ENCODE results near the gene MGLL.

MGLL gene

DNA sequence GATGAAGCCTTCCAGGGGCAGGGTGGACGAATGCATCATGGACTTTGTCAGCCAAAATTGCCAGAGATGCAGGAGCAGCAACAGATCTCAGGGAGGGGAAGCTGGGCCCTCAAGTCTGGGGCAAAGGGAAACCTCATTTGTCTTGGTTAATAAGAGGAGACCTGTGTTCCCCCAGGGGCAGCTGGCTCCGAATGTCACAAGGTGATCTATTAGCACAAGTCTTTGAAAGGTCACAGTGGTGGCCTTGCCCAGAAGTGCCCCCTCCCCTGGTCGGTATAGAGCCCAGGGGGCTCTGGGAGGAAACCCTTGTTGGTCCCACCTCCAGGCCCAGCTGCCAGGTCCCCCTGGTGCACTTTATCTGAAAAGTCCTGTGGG, 103.4 kb downstream of the MGLL start:
- H3K36me3 Mint-ChIP-seq (ENCODE audit: insufficient read depth), result no peaks in the 10 kb centered on the region
- no peaks in the 10 kb centered on the region for H3K9me3 Mint-ChIP-seq
- ATAC-seq (replicated peaks; ENCODE audit: extremely low read depth, poor library complexity, severe bottlenecking), result no peak
- no peak for DNase-seq (ENCODE audit: low spot score in 2 of 2)
- H3K4me1 Mint-ChIP-seq, result no peaks in the 10 kb centered on the region
- no peak overlapping the region for H3K27ac Mint-ChIP-seq (ENCODE audit: low read depth)
- H3K4me3 Mint-ChIP-seq, result no peak overlapping the region
- peaks cover 23% of the 10 kb centered on the region for H3K27me3 Mint-ChIP-seq

DNA sequence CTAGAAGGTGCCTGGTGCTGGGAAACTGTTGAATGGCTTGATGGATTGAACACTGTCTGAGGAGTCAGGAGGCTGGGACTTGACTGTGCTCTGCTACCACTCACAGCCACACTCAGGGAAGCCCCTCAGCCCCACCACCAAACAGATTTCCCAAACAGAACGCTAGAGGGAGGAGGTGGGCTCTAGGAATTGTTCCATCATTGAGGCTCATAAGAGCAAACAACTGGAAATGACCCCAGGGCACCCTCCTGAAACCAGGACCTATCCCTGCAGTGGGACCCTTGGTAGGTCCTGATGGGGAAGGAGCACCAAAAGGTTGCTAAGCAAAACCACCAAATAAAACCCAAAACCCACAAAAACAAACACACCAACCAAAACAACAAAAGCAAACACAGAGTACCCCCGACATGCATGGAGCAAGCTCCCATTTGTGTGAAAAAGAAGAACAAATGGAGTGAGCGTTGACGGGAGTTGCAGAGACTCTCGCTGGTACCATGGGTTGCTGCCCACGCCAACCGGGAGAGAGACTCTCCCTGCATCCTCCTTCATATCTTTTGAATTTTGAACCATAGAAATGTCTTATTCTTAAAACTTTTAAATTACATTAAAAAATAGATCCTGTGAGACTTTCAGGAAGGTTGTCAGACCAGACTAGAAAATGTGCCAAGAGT, 103.9 kb downstream of the MGLL start:
- peaks cover 23% of the 10 kb centered on the region for H3K27me3 Mint-ChIP-seq
- no peaks in the 10 kb centered on the region for H3K4me1 Mint-ChIP-seq
- DNase-seq (ENCODE audit: low spot score in 2 of 2) (no peak), ATAC-seq (replicated peaks; ENCODE audit: extremely low read depth, poor library complexity, severe bottlenecking) (no peak)
- no peaks in the 10 kb centered on the region for H3K36me3 Mint-ChIP-seq (ENCODE audit: insufficient read depth)
- no peaks in the 10 kb centered on the region for H3K9me3 Mint-ChIP-seq
- H3K27ac Mint-ChIP-seq (ENCODE audit: low read depth), result no peak overlapping the region
- H3K4me3 Mint-ChIP-seq, result no peak overlapping the region

DNA sequence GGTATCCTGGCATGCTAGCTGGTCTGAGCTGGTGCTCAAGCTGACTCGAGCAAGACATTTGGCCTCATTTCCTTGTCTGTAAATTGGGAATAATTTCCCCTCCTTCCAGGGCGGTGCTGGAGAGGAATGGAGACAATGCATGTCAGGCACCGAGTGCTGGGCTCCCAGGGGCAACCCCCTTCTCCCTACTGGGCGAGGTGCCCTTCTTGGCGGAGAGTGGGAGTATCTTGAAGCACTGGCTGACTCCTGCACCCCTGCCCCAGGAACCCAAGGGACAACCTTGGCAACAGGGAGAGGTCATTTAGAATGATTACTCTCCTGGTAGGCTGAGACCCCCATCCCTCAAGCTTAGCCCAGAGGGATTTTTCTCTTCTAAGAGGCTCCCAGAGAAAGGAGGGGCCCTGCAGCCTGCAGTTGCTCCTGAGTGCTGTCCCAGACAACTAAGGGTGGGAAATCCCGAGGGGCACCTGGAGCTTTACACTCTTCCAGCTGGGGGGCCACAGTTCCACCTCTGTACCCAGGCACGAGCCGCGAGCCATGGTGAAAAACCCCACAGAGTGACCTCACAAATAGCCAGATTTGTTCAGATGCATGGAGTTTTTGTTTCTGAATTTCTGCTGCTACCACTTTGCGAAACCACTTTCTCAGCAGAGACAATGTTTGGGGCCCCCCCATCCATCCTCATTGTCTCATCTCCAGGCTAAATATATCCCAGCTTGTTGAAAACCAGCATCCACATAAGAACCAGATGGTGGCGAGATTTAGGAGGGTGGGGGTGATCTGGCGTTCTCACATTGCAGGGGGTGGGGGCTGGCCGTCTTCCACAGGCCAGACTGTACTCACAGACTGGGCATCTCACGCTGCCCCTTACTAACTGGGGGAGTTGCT, 104.7 kb downstream of the MGLL start:
- H3K36me3 Mint-ChIP-seq (ENCODE audit: insufficient read depth), result no peaks in the 10 kb centered on the region
- H3K9me3 Mint-ChIP-seq, result no peaks in the 10 kb centered on the region
- no peak overlapping the region for H3K4me3 Mint-ChIP-seq

DNA sequence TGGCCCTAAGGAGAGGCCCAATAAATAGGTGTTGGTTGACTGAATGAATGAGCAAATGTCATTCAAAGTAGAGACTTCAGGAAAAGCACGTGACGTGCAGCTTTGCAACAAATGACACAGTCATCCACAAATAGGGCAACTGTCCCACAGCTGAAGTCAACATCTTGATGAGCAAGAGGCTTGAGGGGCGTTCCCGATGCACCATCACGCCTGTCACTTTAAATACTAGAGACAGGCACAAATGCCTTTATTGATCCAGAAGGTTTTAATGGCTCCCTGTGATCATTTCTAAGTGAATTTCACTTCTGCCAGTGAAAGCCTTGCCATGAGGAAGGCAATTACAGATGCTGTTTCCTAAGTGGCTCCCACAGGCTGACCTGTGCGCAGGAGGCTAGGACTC, 105.9 kb downstream of the MGLL start:
- Mint-ChIP-seq H3K27me3 (peaks cover 33% of the 10 kb centered on the region), H3K4me3 (no peak overlapping the region), H3K27ac (ENCODE audit: low read depth) (no peak overlapping the region), H3K4me1 (no peaks in the 10 kb centered on the region), H3K9me3 (no peaks in the 10 kb centered on the region), H3K36me3 (ENCODE audit: insufficient read depth) (no peaks in the 10 kb centered on the region)
- no peak for DNase-seq (ENCODE audit: low spot score in 2 of 2)
- ATAC-seq (replicated peaks; ENCODE audit: extremely low read depth, poor library complexity, severe bottlenecking), result no peak

More for the DNA sequence above, 104.7 kb downstream of the MGLL start:
- Mint-ChIP-seq H3K4me1 (no peaks in the 10 kb centered on the region), H3K27me3 (peaks cover 26% of the 10 kb centered on the region), H3K27ac (ENCODE audit: low read depth) (no peak overlapping the region)
- no peak for DNase-seq (ENCODE audit: low spot score in 2 of 2)
- ATAC-seq (replicated peaks; ENCODE audit: extremely low read depth, poor library complexity, severe bottlenecking), result no peak

DNA sequence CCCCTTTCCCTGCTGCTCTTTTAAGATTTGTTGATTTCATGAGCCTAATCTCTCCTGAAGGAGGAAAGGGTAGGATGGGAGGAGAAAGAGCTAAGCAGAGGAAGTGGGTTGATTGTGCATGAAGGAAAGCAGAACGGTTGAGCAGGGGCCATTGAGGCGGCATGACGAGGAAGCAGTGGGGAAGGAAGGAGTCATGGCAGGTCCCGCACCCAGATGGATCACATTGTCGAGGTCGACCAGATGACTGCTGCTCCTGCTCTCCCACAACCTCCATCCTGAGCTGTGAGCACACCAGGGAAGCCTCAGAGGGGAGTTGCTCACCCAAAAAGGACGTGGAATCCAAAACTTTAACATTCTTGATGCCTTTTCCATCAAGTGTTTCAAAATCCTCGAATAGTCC, 106.8 kb downstream of the MGLL start:
- DNase-seq (ENCODE audit: low spot score in 2 of 2), result no peak
- H3K27me3 Mint-ChIP-seq, result peaks cover 33% of the 10 kb centered on the region
- H3K27ac Mint-ChIP-seq (ENCODE audit: low read depth), result no peak overlapping the region

DNA sequence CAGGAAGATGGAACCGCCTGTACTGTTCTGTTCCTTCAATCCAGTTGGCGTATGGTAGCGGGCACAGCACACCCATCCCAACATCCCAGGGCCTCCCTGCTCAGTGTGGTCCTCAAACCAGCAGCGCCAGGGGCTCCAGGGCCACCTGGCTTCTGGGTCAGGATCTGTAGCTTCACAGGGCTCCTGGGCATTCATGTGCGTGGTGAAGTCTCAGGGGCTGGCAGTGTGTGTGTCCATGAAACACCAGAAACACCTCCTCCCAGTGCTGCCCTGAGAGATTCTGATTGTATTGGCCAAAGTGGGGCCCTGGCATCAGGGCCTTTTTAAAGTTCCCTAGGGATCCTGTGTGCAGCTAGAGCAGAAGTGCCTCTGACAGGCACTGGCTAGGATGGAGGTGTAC, 107.4 kb downstream of the MGLL start:
- Mint-ChIP-seq H3K4me1 (no peaks in the 10 kb centered on the region), H3K4me3 (no peak overlapping the region), H3K36me3 (ENCODE audit: insufficient read depth) (no peaks in the 10 kb centered on the region), H3K27ac (ENCODE audit: low read depth) (no peak overlapping the region), H3K27me3 (peaks cover 33% of the 10 kb centered on the region), H3K9me3 (no peaks in the 10 kb centered on the region)
- DNase-seq (ENCODE audit: low spot score in 2 of 2) (no peak), ATAC-seq (replicated peaks; ENCODE audit: extremely low read depth, poor library complexity, severe bottlenecking) (no peak)

More for the DNA sequence above, 106.8 kb downstream of the MGLL start:
- ATAC-seq (replicated peaks; ENCODE audit: extremely low read depth, poor library complexity, severe bottlenecking), result no peak
- Mint-ChIP-seq H3K36me3 (ENCODE audit: insufficient read depth) (no peaks in the 10 kb centered on the region), H3K4me1 (no peaks in the 10 kb centered on the region), H3K9me3 (no peaks in the 10 kb centered on the region), H3K4me3 (no peak overlapping the region)

DNA sequence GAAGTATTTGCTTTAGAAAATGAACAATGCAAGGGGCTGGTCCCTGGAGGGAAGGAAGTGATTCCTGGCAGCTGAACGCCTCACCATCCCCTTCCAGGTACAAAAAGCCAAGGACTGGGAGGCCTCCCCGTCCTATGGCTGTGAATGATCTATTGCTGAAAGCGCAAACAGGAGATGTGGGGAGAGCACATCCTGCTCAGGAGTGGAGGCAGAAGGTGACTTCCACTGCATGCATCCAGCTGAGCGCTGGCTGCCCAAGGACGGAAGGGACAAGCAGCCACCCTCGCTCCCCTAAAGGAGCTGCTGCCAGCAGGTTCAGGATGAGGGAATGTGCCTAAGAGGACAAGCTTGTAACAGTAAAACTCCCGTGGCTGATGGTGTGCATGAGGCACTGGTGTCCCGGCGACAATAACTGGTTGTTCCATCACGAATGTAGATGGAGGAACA, 108.2 kb downstream of the MGLL start:
- no peak overlapping the region for H3K27ac Mint-ChIP-seq (ENCODE audit: low read depth)
- ATAC-seq (replicated peaks; ENCODE audit: extremely low read depth, poor library complexity, severe bottlenecking) (no peak), DNase-seq (ENCODE audit: low spot score in 2 of 2) (no peak)
- peaks cover 33% of the 10 kb centered on the region for H3K27me3 Mint-ChIP-seq
- no peaks in the 10 kb centered on the region for H3K4me1 Mint-ChIP-seq
- no peaks in the 10 kb centered on the region for H3K9me3 Mint-ChIP-seq
- no peaks in the 10 kb centered on the region for H3K36me3 Mint-ChIP-seq (ENCODE audit: insufficient read depth)
- no peak overlapping the region for H3K4me3 Mint-ChIP-seq

DNA sequence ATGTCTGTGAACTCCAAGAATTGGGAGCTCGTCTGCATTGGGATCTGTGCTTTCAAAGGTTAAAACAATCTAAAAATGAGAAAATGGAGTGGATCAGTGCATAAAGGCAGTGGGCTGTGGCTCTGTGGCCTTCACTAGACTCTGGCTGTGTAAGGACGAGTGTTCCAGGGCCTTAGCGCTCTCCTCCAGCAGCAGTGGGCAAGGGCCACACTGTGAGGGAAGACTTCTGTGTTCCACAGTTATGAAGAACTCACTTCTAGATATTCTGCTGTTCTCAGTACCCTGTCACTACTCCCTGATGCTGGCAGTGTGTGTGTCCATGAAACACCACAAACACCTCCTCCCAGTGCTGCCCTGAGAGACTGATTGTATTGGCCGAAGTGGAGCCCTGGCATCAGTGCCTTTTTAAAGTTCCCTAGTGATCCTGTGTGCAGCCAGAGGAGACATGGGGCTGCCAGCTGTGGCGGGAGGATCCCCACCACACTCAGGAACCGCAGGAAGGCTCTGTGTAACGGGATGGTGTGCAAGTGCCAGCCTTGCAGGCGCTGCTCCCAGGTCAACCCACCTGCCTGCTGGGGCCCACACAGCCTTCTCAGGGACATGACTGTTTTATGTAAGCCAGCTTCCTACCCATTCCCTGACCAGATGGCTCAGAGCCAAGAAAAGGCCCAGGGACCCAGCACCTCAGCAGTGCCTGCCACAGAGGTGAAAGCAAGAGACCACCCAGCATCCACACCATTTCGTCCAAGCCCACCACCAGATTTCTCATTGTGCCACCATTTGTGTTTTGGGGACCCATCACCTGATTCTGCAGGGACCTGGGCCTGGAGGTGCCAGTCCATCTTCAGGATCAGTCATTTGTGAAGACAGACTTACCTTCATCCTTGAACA, 109.2 kb downstream of the MGLL start:
- ATAC-seq (replicated peaks; ENCODE audit: extremely low read depth, poor library complexity, severe bottlenecking), result no peak
- peaks cover 33% of the 10 kb centered on the region for H3K27me3 Mint-ChIP-seq
- no peak for DNase-seq (ENCODE audit: low spot score in 2 of 2)
- no peak overlapping the region for H3K4me3 Mint-ChIP-seq
- no peaks in the 10 kb centered on the region for H3K36me3 Mint-ChIP-seq (ENCODE audit: insufficient read depth)
- no peaks in the 10 kb centered on the region for H3K4me1 Mint-ChIP-seq
- H3K27ac Mint-ChIP-seq (ENCODE audit: low read depth), result no peak overlapping the region
- no peaks in the 10 kb centered on the region for H3K9me3 Mint-ChIP-seq

DNA sequence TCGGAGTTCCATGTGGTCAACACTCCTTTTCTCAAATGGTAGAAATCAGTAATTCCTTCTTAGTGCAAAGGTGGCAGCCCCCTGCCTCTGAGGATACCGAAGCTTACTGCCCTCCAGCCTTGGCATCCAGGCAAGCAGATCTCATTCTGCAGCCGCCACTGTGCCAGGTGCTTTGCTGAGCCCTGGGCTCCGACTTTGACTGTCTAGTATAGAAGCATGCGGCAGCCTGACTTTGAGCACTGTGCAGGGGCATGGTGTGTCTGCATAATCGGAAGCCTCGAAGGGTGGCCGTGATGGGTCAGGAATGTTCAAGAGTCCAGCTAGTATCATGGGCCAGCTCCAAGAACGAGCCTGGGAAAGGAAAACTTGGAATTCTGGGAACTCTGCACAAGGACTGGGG, 109.9 kb downstream of the MGLL start:
- H3K27ac Mint-ChIP-seq (ENCODE audit: low read depth), result no peak overlapping the region
- peaks cover 33% of the 10 kb centered on the region for H3K27me3 Mint-ChIP-seq
- H3K36me3 Mint-ChIP-seq (ENCODE audit: insufficient read depth), result no peaks in the 10 kb centered on the region
- H3K4me3 Mint-ChIP-seq, result no peak overlapping the region
- ATAC-seq (replicated peaks; ENCODE audit: extremely low read depth, poor library complexity, severe bottlenecking) (no peak), DNase-seq (ENCODE audit: low spot score in 2 of 2) (no peak)
- H3K4me1 Mint-ChIP-seq, result no peaks in the 10 kb centered on the region
- no peaks in the 10 kb centered on the region for H3K9me3 Mint-ChIP-seq

DNA sequence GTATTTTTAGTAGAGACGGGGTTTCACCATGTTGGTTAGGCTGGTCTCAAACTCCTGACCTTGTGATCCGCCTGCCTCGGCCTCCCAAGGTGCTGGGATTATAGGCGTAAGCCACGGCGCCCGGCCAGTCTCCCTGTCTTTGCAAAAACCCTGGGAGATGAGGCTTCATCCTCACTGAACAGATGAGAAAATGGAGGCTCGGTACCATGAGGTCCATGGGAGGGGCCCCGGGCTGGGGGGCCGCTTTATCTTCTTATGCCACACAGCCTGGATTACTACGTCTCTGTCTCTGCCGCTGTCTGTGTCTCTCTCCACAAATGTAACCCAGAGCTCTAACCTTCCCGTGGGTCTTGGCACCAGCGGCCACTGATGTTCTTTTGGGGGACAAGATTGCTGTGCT, 110.4 kb downstream of the MGLL start:
- H3K9me3 Mint-ChIP-seq, result no peaks in the 10 kb centered on the region
- H3K4me1 Mint-ChIP-seq, result no peaks in the 10 kb centered on the region
- H3K4me3 Mint-ChIP-seq, result no peak overlapping the region
- DNase-seq (ENCODE audit: low spot score in 2 of 2) (no peak), ATAC-seq (replicated peaks; ENCODE audit: extremely low read depth, poor library complexity, severe bottlenecking) (no peak)
- H3K27me3 Mint-ChIP-seq, result peaks cover 33% of the 10 kb centered on the region
- no peak overlapping the region for H3K27ac Mint-ChIP-seq (ENCODE audit: low read depth)
- no peaks in the 10 kb centered on the region for H3K36me3 Mint-ChIP-seq (ENCODE audit: insufficient read depth)

DNA sequence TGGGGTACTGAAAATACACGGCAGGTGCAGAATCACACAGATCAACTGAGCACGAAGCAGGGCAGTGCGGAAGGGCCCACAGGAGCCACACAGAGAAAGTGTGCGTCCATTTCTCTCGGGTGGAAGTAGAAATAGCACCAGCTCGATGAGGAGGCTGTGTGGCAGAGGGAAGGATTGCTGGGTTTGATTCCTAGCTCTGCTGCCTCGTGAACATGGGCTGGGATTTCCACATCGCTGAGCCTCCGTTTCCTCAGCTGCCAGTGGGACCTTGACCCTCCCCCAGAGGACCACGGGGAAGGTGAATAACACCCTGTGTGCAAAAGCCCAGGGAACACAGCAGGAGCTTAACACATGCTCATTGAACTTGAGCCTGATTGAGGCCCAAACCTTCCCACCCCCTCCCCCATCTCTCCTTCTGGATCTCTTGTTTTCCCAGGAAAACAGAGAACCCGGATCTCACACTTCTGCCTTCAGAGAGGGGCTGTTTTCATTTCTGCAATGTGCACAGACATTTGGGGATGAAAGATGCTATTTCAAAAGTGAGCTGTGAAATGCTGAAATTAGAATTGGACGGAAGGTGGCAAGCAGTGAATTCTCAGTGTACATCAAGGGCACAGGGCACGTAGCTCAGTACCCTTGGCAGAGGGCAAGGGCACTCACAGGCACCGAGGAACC, 111.2 kb downstream of the MGLL start:
- H3K27ac Mint-ChIP-seq (ENCODE audit: low read depth), result no peak overlapping the region
- H3K4me3 Mint-ChIP-seq, result no peak overlapping the region
- H3K9me3 Mint-ChIP-seq, result no peaks in the 10 kb centered on the region
- peaks cover 33% of the 10 kb centered on the region for H3K27me3 Mint-ChIP-seq
- H3K36me3 Mint-ChIP-seq (ENCODE audit: insufficient read depth), result no peaks in the 10 kb centered on the region
- ATAC-seq (replicated peaks; ENCODE audit: extremely low read depth, poor library complexity, severe bottlenecking) (no peak), DNase-seq (ENCODE audit: low spot score in 2 of 2) (no peak)
- no peaks in the 10 kb centered on the region for H3K4me1 Mint-ChIP-seq
